HG03108 (cell line): ENCODE measurements around the gene LRRIQ3.
"Not testable (repeated sequence)": the region's sequence is repeated elsewhere in the genome, so short reads cannot be mapped to it uniquely, and the experiment has no call there.

Source experiments
- ATAC-seq: cut with Tn5 transposase; IDR thresholded peaks from one replicate; pipeline ENCODE4 v1.9.1; 2021; ENCODE audit warnings: moderate library complexity; ENCODE audit not compliant: unreplicated experiment

Gene LRRIQ3

GRCh38 chr1:74197657-74198552 lies at the start of gene LRRIQ3, which contains the start of gene FPGT:
TSS of gene LRRIQ3 (minus strand) at chr1:74198176. CDS start at chr1:74183684, 14,492 bp downstream.
TSS of gene FPGT (plus strand) at chr1:74198242. CDS start at chr1:74198279, 37 bp downstream.
- peak; percentile 92 for ATAC-seq

- ATAC-seq: no peak
Measured at GRCh38 chr1:74246315-74246714, 48.3 kb upstream of the LRRIQ3 start.

- no peak for ATAC-seq
Measured at GRCh38 chr1:74245168-74245772, 47.3 kb upstream of the LRRIQ3 start.

- ATAC-seq: no peak
Measured at GRCh38 chr1:74237787-74238186, 39.8 kb upstream of the LRRIQ3 start.

GRCh38 chr1:74237035-74237434 lies 39.1 kb upstream of the LRRIQ3 start:
- no peak for ATAC-seq

GRCh38 chr1:74236440-74236839 lies 38.5 kb upstream of the LRRIQ3 start:
- ATAC-seq: no peak

- ATAC-seq: no peak
Measured at GRCh38 chr1:74235153-74235552, 37.2 kb upstream of the LRRIQ3 start, which contains the start of gene TNNI3K. TSS of gene TNNI3K (plus strand) at chr1:74235387. CDS start at chr1:74235452, 65 bp downstream.

- ATAC-seq: no peak
Measured at GRCh38 chr1:74223453-74223852, 25.5 kb upstream of the LRRIQ3 start.

- ATAC-seq: no peak
Measured at GRCh38 chr1:74222701-74223100, 24.7 kb upstream of the LRRIQ3 start.

- ATAC-seq: no peak
Measured at GRCh38 chr1:74215229-74215628, 17.3 kb upstream of the LRRIQ3 start.

- no peak for ATAC-seq
Measured at GRCh38 chr1:74205266-74205665, 7.3 kb upstream of the LRRIQ3 start.

GRCh38 chr1:74199504-74199903 lies 1.5 kb upstream of the LRRIQ3 start:
- no peak for ATAC-seq

- ATAC-seq: no peak
Measured at GRCh38 chr1:74197255-74197654, 721 bp downstream of the LRRIQ3 start.

GRCh38 chr1:74195339-74195738 lies 2.6 kb downstream of the LRRIQ3 start:
- ATAC-seq: no peak

- no peak for ATAC-seq
Measured at GRCh38 chr1:74193908-74194307, 4.1 kb downstream of the LRRIQ3 start.

- no peak for ATAC-seq
Measured at GRCh38 chr1:74180490-74180889, 17.5 kb downstream of the LRRIQ3 start.

- not testable (repeated sequence) for ATAC-seq
Measured at GRCh38 chr1:74174423-74174822, 23.6 kb downstream of the LRRIQ3 start.

GRCh38 chr1:74162333-74162732 lies 35.6 kb downstream of the LRRIQ3 start:
- no peak for ATAC-seq

GRCh38 chr1:74161497-74161896 lies 36.5 kb downstream of the LRRIQ3 start:
- ATAC-seq: no peak

GRCh38 chr1:74160046-74160445 lies 37.9 kb downstream of the LRRIQ3 start:
- ATAC-seq: no peak

GRCh38 chr1:74145086-74145485 lies 52.9 kb downstream of the LRRIQ3 start:
- no peak for ATAC-seq

- not testable (repeated sequence) for ATAC-seq
Measured at GRCh38 chr1:74117370-74117769, 80.6 kb downstream of the LRRIQ3 start.
